ENCODE measurements around the gene BMPER. TPM values are rescaled to one million over a fixed set of nuclear protein-coding genes. Genes with fewer than 3 reads are reported as not detected.

BMPER gene
- total RNA-seq, 6 experiments from 2014 or later, result 9.4 to 13.5 (median 11.1) TPM

DNA sequence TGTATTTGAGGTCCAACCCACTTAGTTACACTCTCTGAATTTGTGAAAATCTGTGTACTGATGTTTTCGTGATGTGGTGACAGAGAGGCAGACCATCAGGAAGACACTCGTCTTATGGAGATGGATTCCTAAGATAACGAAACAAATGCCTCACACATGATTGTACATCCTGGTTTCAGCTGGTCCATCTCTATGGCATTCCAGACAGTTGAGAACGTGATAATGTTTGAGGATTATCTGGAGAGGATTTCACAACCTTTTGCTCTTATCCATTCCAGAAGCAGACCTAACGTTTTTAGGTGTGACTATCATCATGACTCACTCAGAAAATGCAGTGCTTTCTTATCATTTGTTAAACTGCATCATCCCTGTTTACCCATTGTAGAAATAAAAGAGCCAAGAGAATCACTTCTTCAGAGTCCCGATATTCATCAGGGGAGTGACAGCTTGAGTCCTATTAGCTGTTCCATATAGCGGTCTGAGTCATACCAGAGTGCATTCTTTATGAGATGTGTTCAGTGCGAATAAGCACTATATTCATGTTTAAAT lies 74.5 kb downstream of the BMPER start:
- Mint-ChIP-seq H3K9me3 (no peaks in the 10 kb centered on the region), H3K27ac (peak overlapping the region; percentile 94), H3K4me1 (ENCODE audit: low read depth) (peaks cover 70% of the 10 kb centered on the region), H3K4me3 (peak overlapping the region; percentile 67), H3K36me3 (ENCODE audit: low read depth) (peaks cover 30% of the 10 kb centered on the region), H3K27me3 (ENCODE audit: insufficient read depth) (peaks cover 3% of the 10 kb centered on the region)
- TF ChIP-seq, protein P1, sequence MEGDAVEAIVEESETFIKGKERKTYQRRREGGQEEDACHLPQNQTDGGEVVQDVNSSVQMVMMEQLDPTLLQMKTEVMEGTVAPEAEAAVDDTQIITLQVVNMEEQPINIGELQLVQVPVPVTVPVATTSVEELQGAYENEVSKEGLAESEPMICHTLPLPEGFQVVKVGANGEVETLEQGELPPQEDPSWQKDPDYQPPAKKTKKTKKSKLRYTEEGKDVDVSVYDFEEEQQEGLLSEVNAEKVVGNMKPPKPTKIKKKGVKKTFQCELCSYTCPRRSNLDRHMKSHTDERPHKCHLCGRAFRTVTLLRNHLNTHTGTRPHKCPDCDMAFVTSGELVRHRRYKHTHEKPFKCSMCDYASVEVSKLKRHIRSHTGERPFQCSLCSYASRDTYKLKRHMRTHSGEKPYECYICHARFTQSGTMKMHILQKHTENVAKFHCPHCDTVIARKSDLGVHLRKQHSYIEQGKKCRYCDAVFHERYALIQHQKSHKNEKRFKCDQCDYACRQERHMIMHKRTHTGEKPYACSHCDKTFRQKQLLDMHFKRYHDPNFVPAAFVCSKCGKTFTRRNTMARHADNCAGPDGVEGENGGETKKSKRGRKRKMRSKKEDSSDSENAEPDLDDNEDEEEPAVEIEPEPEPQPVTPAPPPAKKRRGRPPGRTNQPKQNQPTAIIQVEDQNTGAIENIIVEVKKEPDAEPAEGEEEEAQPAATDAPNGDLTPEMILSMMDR (IDR thresholded peaks at IDR 0.05), result no peak
- DNase-seq, result peak; percentile 98

DNA sequence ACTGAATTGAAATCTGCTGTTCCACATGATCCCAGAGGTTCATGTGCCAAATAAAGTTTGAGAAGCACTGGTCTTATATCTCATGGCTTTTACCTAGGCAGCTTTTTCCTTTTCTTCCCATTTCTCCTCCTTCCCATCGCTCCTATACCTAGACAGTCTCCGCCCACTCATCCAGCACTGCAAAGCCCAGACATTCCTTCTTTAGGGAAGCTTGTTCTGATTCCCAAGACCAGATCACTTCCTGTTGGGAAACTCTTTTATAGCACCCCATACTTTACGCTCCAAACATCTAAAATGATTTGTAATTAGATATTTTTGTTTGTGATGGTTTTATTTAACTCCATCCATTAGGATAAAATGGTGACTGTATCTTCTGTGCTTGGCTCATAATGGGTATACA lies 75.9 kb downstream of the BMPER start:
- DNase-seq, result no peak
- peak overlapping the region; percentile 67 for H3K4me3 Mint-ChIP-seq

GRCh38 chr7:33981671-33982424 lies 76.5 kb downstream of the BMPER start:
- Mint-ChIP-seq H3K4me1 (ENCODE audit: low read depth) (peaks cover 80% of the 10 kb centered on the region), H3K36me3 (ENCODE audit: low read depth) (peaks cover 25% of the 10 kb centered on the region; the same call in 1 of the 2 replicates), H3K27me3 (ENCODE audit: insufficient read depth) (peaks cover 3% of the 10 kb centered on the region), H3K9me3 (no peaks in the 10 kb centered on the region), H3K4me3 (peak overlapping the region; percentile 67), H3K27ac (peak overlapping the region; percentile 94)
- peak; percentile 52 for DNase-seq
- TF ChIP-seq, protein P1 (IDR thresholded peaks at IDR 0.05), result no peak

More for the DNA sequence above, 75.9 kb downstream of the BMPER start:
- TF ChIP-seq, protein P1 (IDR thresholded peaks at IDR 0.05), result no peak
- Mint-ChIP-seq H3K27me3 (ENCODE audit: insufficient read depth) (peaks cover 3% of the 10 kb centered on the region), H3K4me1 (ENCODE audit: low read depth) (peaks cover 74% of the 10 kb centered on the region), H3K36me3 (ENCODE audit: low read depth) (peaks cover 28% of the 10 kb centered on the region; the same call in 1 of the 2 replicates), H3K27ac (peak overlapping the region; percentile 94), H3K9me3 (no peaks in the 10 kb centered on the region)

- DNase-seq, result peak; percentile 63
- peaks cover 3% of the 10 kb centered on the region for H3K27me3 Mint-ChIP-seq (ENCODE audit: insufficient read depth)
- peak overlapping the region; percentile 94 for H3K27ac Mint-ChIP-seq
- H3K4me3 Mint-ChIP-seq, result 0 out of 2 replicates have a peak overlapping the region, but pooled peaks have one; percentile 8
- TF ChIP-seq, protein P1 (IDR thresholded peaks at IDR 0.05), result peak; percentile 87
- H3K9me3 Mint-ChIP-seq, result no peaks in the 10 kb centered on the region
- peaks cover 85% of the 10 kb centered on the region for H3K4me1 Mint-ChIP-seq (ENCODE audit: low read depth)
- H3K36me3 Mint-ChIP-seq (ENCODE audit: low read depth), result peaks cover 20% of the 10 kb centered on the region; the same call in 1 of the 2 replicates
These were observed 77.1 kb downstream of the BMPER start for GRCh38 chr7:33982425-33982786.

GRCh38 chr7:33986451-33986850 lies 81.1 kb downstream of the BMPER start:
- no peaks in the 10 kb centered on the region for H3K27me3 Mint-ChIP-seq (ENCODE audit: insufficient read depth)
- H3K36me3 Mint-ChIP-seq (ENCODE audit: low read depth), result peaks cover 10% of the 10 kb centered on the region; the same call in 1 of the 2 replicates
- no peaks in the 10 kb centered on the region for H3K9me3 Mint-ChIP-seq
- no peak for DNase-seq
- peak overlapping the region; percentile 84 for H3K4me3 Mint-ChIP-seq
- TF ChIP-seq, protein P1 (IDR thresholded peaks at IDR 0.05), result no peak
- H3K4me1 Mint-ChIP-seq (ENCODE audit: low read depth), result peaks cover 61% of the 10 kb centered on the region
- H3K27ac Mint-ChIP-seq, result peak overlapping the region; percentile 98
